Endodermal cell (in vitro differentiated cells): ENCODE data around the gene COPB1. TPM values are rescaled to one million over a fixed set of nuclear protein-coding genes. Genes with fewer than 3 reads are reported as not detected.

Source experiments
- DNase-seq: peaks from one replicate; pipeline ENCODE4 v3.0.0-alpha.2; 2017
- H3K27ac ChIP-seq: 2 replicates; pipeline ENCODE4 v1.5.1; 2013; ENCODE audit warnings: mild to moderate bottlenecking, low read depth, low read length, moderate library complexity
- H3K27me3 ChIP-seq: 2 replicates; pipeline ENCODE4 v1.6.1; 2013; ENCODE audit warnings: mild to moderate bottlenecking, low read length, moderate library complexity; ENCODE audit not compliant: insufficient read depth, control insufficient read depth, poor library complexity, severe bottlenecking
- H3K36me3 ChIP-seq: 2 replicates; pipeline ENCODE4 v1.7.0; 2013; ENCODE audit warnings: mild to moderate bottlenecking, low read length, moderate library complexity; ENCODE audit not compliant: control insufficient read depth, insufficient read depth
- H3K4me1 ChIP-seq: one replicate; pipeline ENCODE4 v1.7.0; 2013; ENCODE audit warnings: low read length; ENCODE audit not compliant: control insufficient read depth, insufficient read depth
- H3K4me3 ChIP-seq: 2 replicates; pipeline ENCODE4 v1.5.1; 2013; ENCODE audit warnings: mild to moderate bottlenecking, low read length, moderate library complexity
- H3K9ac ChIP-seq: 2 replicates; pipeline ENCODE4 v1.6.1; 2013; ENCODE audit warnings: mild to moderate bottlenecking, low read length, moderate library complexity; ENCODE audit not compliant: poor library complexity, severe bottlenecking; ENCODE audit errors: extremely low read depth
- H3K9me3 ChIP-seq: 2 replicates; pipeline ENCODE4 v1.6.1; 2013; ENCODE audit warnings: mild to moderate bottlenecking, low read length, moderate library complexity; ENCODE audit not compliant: control insufficient read depth
- H3K27ac Mint-ChIP-seq: 2 replicates; pipeline ENCODE4 v1.8.0; 2020; ENCODE audit warnings: mixed read lengths
- H3K27me3 Mint-ChIP-seq: 2 replicates; pipeline ENCODE4 v1.8.0; 2021; ENCODE audit warnings: mild to moderate bottlenecking, mixed read lengths; ENCODE audit not compliant: insufficient read depth
- H3K36me3 Mint-ChIP-seq: 2 replicates; pipeline ENCODE4 v1.8.0; 2020; ENCODE audit warnings: low read depth, mixed read lengths
- H3K4me1 Mint-ChIP-seq: 2 replicates; pipeline ENCODE4 v1.8.0; 2020; ENCODE audit warnings: mixed read lengths
- H3K4me3 Mint-ChIP-seq: 2 replicates; pipeline ENCODE4 v1.8.0; 2020; ENCODE audit warnings: mild to moderate bottlenecking, moderate library complexity, mixed read lengths
- H3K9me3 Mint-ChIP-seq: 2 replicates; pipeline ENCODE4 v1.8.0; 2020; ENCODE audit warnings: mild to moderate bottlenecking, mixed read lengths
- WGBS, 2 experiments: methylation state at CpG; one replicate each; pipeline versions ENCODE4 v1.1.5 to v1.1.7; 2013; ENCODE audit warnings: missing lambda C conversion rate in 2 of 2, mixed read lengths in 1 of 2; ENCODE audit not compliant: insufficient coverage in 1 of 2, insufficient read length in 1 of 2; 5-methylcytosine and 5-hydroxymethylcytosine counted together
- total RNA-seq, 2 donors: library from RNA; stranded (reverse); fragmentation: NEBNext Ultra II Directional in 1 of 2; extraction: Animal tissue kit (Norgen Biotek cat#: 25700) in 1 of 2; gene quantifications; 2 replicates in 1 of 2; 3 replicates in 1 of 2; pipeline ENCODE4 v1.2.1, GENCODE V29; 2021
- TF ChIP-seq, protein P1 (sequence below): fragments of 200-600 bp; sonication (generic); conservative IDR thresholded peaks from 2 replicates; pipeline ENCODE4 v1.5.0; 2021; ENCODE audit warnings: antibody characterized with exemption, mild to moderate bottlenecking

The COPB1 gene
- total RNA-seq, 2 donors from 2014 or later = 91.3 to 116 TPM

DNA sequence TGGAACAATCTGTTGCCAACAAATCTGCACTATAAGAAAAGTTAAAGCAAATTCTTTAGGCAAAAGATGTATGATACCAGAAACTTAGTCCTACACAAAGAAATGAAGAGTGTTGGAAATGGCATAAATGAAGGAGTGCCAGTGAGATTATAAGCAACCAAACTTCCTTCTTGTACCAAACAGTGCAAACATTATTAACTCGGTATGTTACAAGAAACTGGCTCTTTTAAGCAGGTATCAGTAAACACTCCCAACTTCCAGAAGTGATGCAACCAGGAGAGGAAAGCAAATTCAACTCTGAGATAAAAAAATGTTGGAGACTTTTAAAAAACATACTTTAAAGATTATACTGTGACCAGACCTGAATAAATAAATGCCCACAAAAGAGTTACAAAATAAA is 28.5 kb downstream of the COPB1 start:
- Histone ChIP-seq H3K9ac (no peak overlapping the region), H3K27ac (no peak overlapping the region), H3K36me3 (peaks cover 97% of the 10 kb centered on the region), H3K27me3 (no peaks in the 10 kb centered on the region), H3K9me3 (no peaks in the 10 kb centered on the region), H3K4me3 (no peak overlapping the region), H3K4me1 (peaks cover 3% of the 10 kb centered on the region)
- Mint-ChIP-seq H3K4me3 (no peak overlapping the region), H3K4me1 (no peaks in the 10 kb centered on the region), H3K9me3 (no peaks in the 10 kb centered on the region), H3K36me3 (peaks cover 85% of the 10 kb centered on the region), H3K27ac (no peak overlapping the region), H3K27me3 (no peaks in the 10 kb centered on the region)
- TF ChIP-seq, protein P1, sequence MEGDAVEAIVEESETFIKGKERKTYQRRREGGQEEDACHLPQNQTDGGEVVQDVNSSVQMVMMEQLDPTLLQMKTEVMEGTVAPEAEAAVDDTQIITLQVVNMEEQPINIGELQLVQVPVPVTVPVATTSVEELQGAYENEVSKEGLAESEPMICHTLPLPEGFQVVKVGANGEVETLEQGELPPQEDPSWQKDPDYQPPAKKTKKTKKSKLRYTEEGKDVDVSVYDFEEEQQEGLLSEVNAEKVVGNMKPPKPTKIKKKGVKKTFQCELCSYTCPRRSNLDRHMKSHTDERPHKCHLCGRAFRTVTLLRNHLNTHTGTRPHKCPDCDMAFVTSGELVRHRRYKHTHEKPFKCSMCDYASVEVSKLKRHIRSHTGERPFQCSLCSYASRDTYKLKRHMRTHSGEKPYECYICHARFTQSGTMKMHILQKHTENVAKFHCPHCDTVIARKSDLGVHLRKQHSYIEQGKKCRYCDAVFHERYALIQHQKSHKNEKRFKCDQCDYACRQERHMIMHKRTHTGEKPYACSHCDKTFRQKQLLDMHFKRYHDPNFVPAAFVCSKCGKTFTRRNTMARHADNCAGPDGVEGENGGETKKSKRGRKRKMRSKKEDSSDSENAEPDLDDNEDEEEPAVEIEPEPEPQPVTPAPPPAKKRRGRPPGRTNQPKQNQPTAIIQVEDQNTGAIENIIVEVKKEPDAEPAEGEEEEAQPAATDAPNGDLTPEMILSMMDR = no peak
- WGBS, 2 experiments = 100% methylated on average over 1 of the region's 1 CpG; no CpG with 5 or more reads in 1 of the 2 experiments
- no peak for DNase-seq

DNA sequence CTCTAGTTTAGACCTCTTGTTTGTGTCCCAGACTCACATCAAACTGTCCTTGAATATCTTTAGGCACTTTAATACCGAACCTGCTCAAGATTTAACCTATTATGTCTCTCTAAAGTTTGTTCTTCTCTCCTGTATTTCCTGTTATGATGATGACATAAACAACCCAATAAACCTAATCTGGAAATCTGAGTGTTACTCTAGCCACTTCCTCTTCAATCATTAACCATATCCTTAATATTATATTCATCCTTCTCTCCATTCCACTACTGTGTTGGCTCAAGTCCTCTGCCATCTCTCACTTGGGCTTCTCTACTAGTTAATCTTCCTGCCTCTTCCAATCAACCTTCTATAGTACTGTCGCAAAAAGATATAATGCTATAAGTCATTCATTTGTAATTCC is 36.0 kb downstream of the COPB1 start:
- 90 to 99% methylated on average over 2 of the region's 2 CpGs for WGBS, 2 experiments
- TF ChIP-seq, protein P1 = no peak

DNA sequence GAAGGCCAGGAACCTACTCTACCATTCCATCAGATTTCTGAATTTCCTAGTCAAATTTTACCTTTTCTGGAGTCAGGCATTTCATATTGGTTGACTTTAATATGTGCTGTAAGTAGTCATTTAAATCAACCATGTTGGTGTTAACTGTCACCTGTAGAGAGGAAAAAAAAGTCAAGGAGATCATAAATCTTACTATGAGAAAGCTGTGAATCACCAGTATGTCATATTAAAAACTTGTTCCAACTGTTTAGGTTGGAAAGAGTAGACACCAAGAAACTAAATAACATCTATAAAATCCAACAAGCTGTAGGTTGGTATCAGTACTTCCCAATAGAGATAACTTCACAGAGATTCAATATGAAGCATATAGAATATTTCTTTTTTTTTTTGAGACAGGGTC is 39.5 kb downstream of the COPB1 start:
- Histone ChIP-seq H3K27me3 (no peaks in the 10 kb centered on the region), H3K27ac (no peak overlapping the region), H3K9ac (no peak overlapping the region), H3K9me3 (no peaks in the 10 kb centered on the region), H3K4me3 (no peak overlapping the region), H3K4me1 (no peaks in the 10 kb centered on the region), H3K36me3 (peaks cover 85% of the 10 kb centered on the region)
- Mint-ChIP-seq H3K9me3 (no peaks in the 10 kb centered on the region), H3K4me1 (no peaks in the 10 kb centered on the region), H3K27me3 (no peaks in the 10 kb centered on the region), H3K27ac (no peak overlapping the region), H3K4me3 (no peak overlapping the region), H3K36me3 (peaks cover 49% of the 10 kb centered on the region)
- TF ChIP-seq, protein P1 = no peak
- DNase-seq = no peak

More for the DNA sequence above, 36.0 kb downstream of the COPB1 start:
- H3K4me1 ChIP-seq = no peaks in the 10 kb centered on the region
- H3K27me3 ChIP-seq = no peaks in the 10 kb centered on the region
- no peak for DNase-seq
- H3K27me3 Mint-ChIP-seq = no peaks in the 10 kb centered on the region
- no peak overlapping the region for H3K4me3 ChIP-seq
- no peaks in the 10 kb centered on the region for H3K4me1 Mint-ChIP-seq
- no peak overlapping the region for H3K27ac ChIP-seq
- peaks cover 96% of the 10 kb centered on the region for H3K36me3 ChIP-seq
- peaks cover 56% of the 10 kb centered on the region for H3K36me3 Mint-ChIP-seq
- no peak overlapping the region for H3K4me3 Mint-ChIP-seq
- H3K9me3 ChIP-seq = no peaks in the 10 kb centered on the region
- H3K9me3 Mint-ChIP-seq = no peaks in the 10 kb centered on the region
- no peak overlapping the region for H3K9ac ChIP-seq
- H3K27ac Mint-ChIP-seq = no peak overlapping the region
